Measurements from ENCODE around the gene OSBPL9.
"Not testable (repeated sequence)": the region's sequence is repeated elsewhere in the genome, so short reads cannot be mapped to it uniquely, and the experiment has no call there.

OSBPL9 gene

GRCh38 chr1:51693419-51694155, 76.7 kb downstream of the OSBPL9 start:
- no peak for DNase-seq

GRCh38 chr1:51697166-51697565, 80.3 kb downstream of the OSBPL9 start:
- no peak for DNase-seq
- H3K27ac ChIP-seq (ENCODE audit: insufficient read depth, low read length, poor library complexity, severe bottlenecking) = no peak overlapping the region
- H3K4me3 ChIP-seq (ENCODE audit: insufficient read depth, low read depth, low read length, poor library complexity, severe bottlenecking) = no peak overlapping the region

More at GRCh38 chr1:51693419-51694155, 76.7 kb downstream of the OSBPL9 start:
- Histone ChIP-seq H3K27ac (ENCODE audit: insufficient read depth, low read length, poor library complexity, severe bottlenecking) (no peak overlapping the region), H3K4me3 (ENCODE audit: insufficient read depth, low read depth, low read length, poor library complexity, severe bottlenecking) (no peak overlapping the region), H3K36me3 (ENCODE audit: control insufficient read depth, insufficient read depth, low read length) (no peaks in the 10 kb centered on the region), H3K9me3 (ENCODE audit: control insufficient read depth, low read length) (no peaks in the 10 kb centered on the region), H3K27me3 (replicated peaks; ENCODE audit: control insufficient read depth, insufficient read depth, low read length, poor library complexity, severe bottlenecking) (no peaks in the 10 kb centered on the region), H3K4me1 (ENCODE audit: control insufficient read depth, insufficient read depth, low read length, poor library complexity, severe bottlenecking) (no peaks in the 10 kb centered on the region)

GRCh38 chr1:51699391-51699790, 82.5 kb downstream of the OSBPL9 start:
- DNase-seq = no peak
- Histone ChIP-seq H3K9me3 (ENCODE audit: control insufficient read depth, low read length) (no peaks in the 10 kb centered on the region), H3K4me3 (ENCODE audit: insufficient read depth, low read depth, low read length, poor library complexity, severe bottlenecking) (no peak overlapping the region), H3K4me1 (ENCODE audit: control insufficient read depth, insufficient read depth, low read length, poor library complexity, severe bottlenecking) (no peaks in the 10 kb centered on the region), H3K36me3 (ENCODE audit: control insufficient read depth, insufficient read depth, low read length) (no peaks in the 10 kb centered on the region), H3K27me3 (replicated peaks; ENCODE audit: control insufficient read depth, insufficient read depth, low read length, poor library complexity, severe bottlenecking) (no peaks in the 10 kb centered on the region), H3K27ac (ENCODE audit: insufficient read depth, low read length, poor library complexity, severe bottlenecking) (no peak overlapping the region)

More at GRCh38 chr1:51697166-51697565, 80.3 kb downstream of the OSBPL9 start:
- Histone ChIP-seq H3K4me1 (ENCODE audit: control insufficient read depth, insufficient read depth, low read length, poor library complexity, severe bottlenecking) (no peaks in the 10 kb centered on the region), H3K27me3 (replicated peaks; ENCODE audit: control insufficient read depth, insufficient read depth, low read length, poor library complexity, severe bottlenecking) (no peaks in the 10 kb centered on the region), H3K36me3 (ENCODE audit: control insufficient read depth, insufficient read depth, low read length) (no peaks in the 10 kb centered on the region), H3K9me3 (ENCODE audit: control insufficient read depth, low read length) (no peaks in the 10 kb centered on the region)

GRCh38 chr1:51701782-51702181, 84.9 kb downstream of the OSBPL9 start:
- H3K27me3 ChIP-seq (replicated peaks; ENCODE audit: control insufficient read depth, insufficient read depth, low read length, poor library complexity, severe bottlenecking); H3K4me3 ChIP-seq (ENCODE audit: insufficient read depth, low read depth, low read length, poor library complexity, severe bottlenecking); H3K27ac ChIP-seq (ENCODE audit: insufficient read depth, low read length, poor library complexity, severe bottlenecking); H3K9me3 ChIP-seq (ENCODE audit: control insufficient read depth, low read length); H3K4me1 ChIP-seq (ENCODE audit: control insufficient read depth, insufficient read depth, low read length, poor library complexity, severe bottlenecking); DNase-seq; H3K36me3 ChIP-seq (ENCODE audit: control insufficient read depth, insufficient read depth, low read length): not testable (repeated sequence)

GRCh38 chr1:51702220-51702619, 85.3 kb downstream of the OSBPL9 start:
- H3K36me3 ChIP-seq (ENCODE audit: control insufficient read depth, insufficient read depth, low read length); H3K27ac ChIP-seq (ENCODE audit: insufficient read depth, low read length, poor library complexity, severe bottlenecking); DNase-seq; H3K4me1 ChIP-seq (ENCODE audit: control insufficient read depth, insufficient read depth, low read length, poor library complexity, severe bottlenecking); H3K9me3 ChIP-seq (ENCODE audit: control insufficient read depth, low read length); H3K4me3 ChIP-seq (ENCODE audit: insufficient read depth, low read depth, low read length, poor library complexity, severe bottlenecking); H3K27me3 ChIP-seq (replicated peaks; ENCODE audit: control insufficient read depth, insufficient read depth, low read length, poor library complexity, severe bottlenecking): not testable (repeated sequence)

GRCh38 chr1:51705035-51705434, 88.1 kb downstream of the OSBPL9 start:
- no peak for DNase-seq
- Histone ChIP-seq H3K4me1 (ENCODE audit: control insufficient read depth, insufficient read depth, low read length, poor library complexity, severe bottlenecking) (no peaks in the 10 kb centered on the region), H3K9me3 (ENCODE audit: control insufficient read depth, low read length) (no peaks in the 10 kb centered on the region), H3K36me3 (ENCODE audit: control insufficient read depth, insufficient read depth, low read length) (no peaks in the 10 kb centered on the region), H3K27ac (ENCODE audit: insufficient read depth, low read length, poor library complexity, severe bottlenecking) (no peak overlapping the region), H3K4me3 (ENCODE audit: insufficient read depth, low read depth, low read length, poor library complexity, severe bottlenecking) (no peak overlapping the region), H3K27me3 (replicated peaks; ENCODE audit: control insufficient read depth, insufficient read depth, low read length, poor library complexity, severe bottlenecking) (no peaks in the 10 kb centered on the region)

- H3K4me1 ChIP-seq (ENCODE audit: control insufficient read depth, insufficient read depth, low read length, poor library complexity, severe bottlenecking) = no peaks in the 10 kb centered on the region
- DNase-seq = no peak
- no peak overlapping the region for H3K27ac ChIP-seq (ENCODE audit: insufficient read depth, low read length, poor library complexity, severe bottlenecking)
- H3K27me3 ChIP-seq (replicated peaks; ENCODE audit: control insufficient read depth, insufficient read depth, low read length, poor library complexity, severe bottlenecking) = no peaks in the 10 kb centered on the region
- no peaks in the 10 kb centered on the region for H3K36me3 ChIP-seq (ENCODE audit: control insufficient read depth, insufficient read depth, low read length)
- H3K9me3 ChIP-seq (ENCODE audit: control insufficient read depth, low read length) = no peaks in the 10 kb centered on the region
- no peak overlapping the region for H3K4me3 ChIP-seq (ENCODE audit: insufficient read depth, low read depth, low read length, poor library complexity, severe bottlenecking)
Observed at GRCh38 chr1:51708911-51709760, 92.2 kb downstream of the OSBPL9 start.

- Histone ChIP-seq H3K27me3 (replicated peaks; ENCODE audit: control insufficient read depth, insufficient read depth, low read length, poor library complexity, severe bottlenecking) (no peaks in the 10 kb centered on the region), H3K4me3 (ENCODE audit: insufficient read depth, low read depth, low read length, poor library complexity, severe bottlenecking) (no peak overlapping the region), H3K9me3 (ENCODE audit: control insufficient read depth, low read length) (no peaks in the 10 kb centered on the region), H3K4me1 (ENCODE audit: control insufficient read depth, insufficient read depth, low read length, poor library complexity, severe bottlenecking) (no peaks in the 10 kb centered on the region), H3K27ac (ENCODE audit: insufficient read depth, low read length, poor library complexity, severe bottlenecking) (no peak overlapping the region), H3K36me3 (ENCODE audit: control insufficient read depth, insufficient read depth, low read length) (no peaks in the 10 kb centered on the region)
- DNase-seq = no peak
Observed at GRCh38 chr1:51709951-51710350, 93.1 kb downstream of the OSBPL9 start.

GRCh38 chr1:51712590-51712989, 95.7 kb downstream of the OSBPL9 start:
- no peaks in the 10 kb centered on the region for H3K27me3 ChIP-seq (replicated peaks; ENCODE audit: control insufficient read depth, insufficient read depth, low read length, poor library complexity, severe bottlenecking)
- no peak overlapping the region for H3K27ac ChIP-seq (ENCODE audit: insufficient read depth, low read length, poor library complexity, severe bottlenecking)
- no peaks in the 10 kb centered on the region for H3K4me1 ChIP-seq (ENCODE audit: control insufficient read depth, insufficient read depth, low read length, poor library complexity, severe bottlenecking)
- no peak for DNase-seq
- H3K9me3 ChIP-seq (ENCODE audit: control insufficient read depth, low read length) = no peaks in the 10 kb centered on the region
- no peak overlapping the region for H3K4me3 ChIP-seq (ENCODE audit: insufficient read depth, low read depth, low read length, poor library complexity, severe bottlenecking)
- no peaks in the 10 kb centered on the region for H3K36me3 ChIP-seq (ENCODE audit: control insufficient read depth, insufficient read depth, low read length)

GRCh38 chr1:51714374-51715019, 97.6 kb downstream of the OSBPL9 start:
- H3K27me3 ChIP-seq (replicated peaks; ENCODE audit: control insufficient read depth, insufficient read depth, low read length, poor library complexity, severe bottlenecking) = no peaks in the 10 kb centered on the region
- DNase-seq = no peak
- no peaks in the 10 kb centered on the region for H3K36me3 ChIP-seq (ENCODE audit: control insufficient read depth, insufficient read depth, low read length)
- no peak overlapping the region for H3K27ac ChIP-seq (ENCODE audit: insufficient read depth, low read length, poor library complexity, severe bottlenecking)
- no peak overlapping the region for H3K4me3 ChIP-seq (ENCODE audit: insufficient read depth, low read depth, low read length, poor library complexity, severe bottlenecking)
- no peaks in the 10 kb centered on the region for H3K9me3 ChIP-seq (ENCODE audit: control insufficient read depth, low read length)
- no peaks in the 10 kb centered on the region for H3K4me1 ChIP-seq (ENCODE audit: control insufficient read depth, insufficient read depth, low read length, poor library complexity, severe bottlenecking)
